HG02938 (cell line): ENCODE data around the gene IVL.

Experiments
- ATAC-seq: cut with Tn5 transposase; IDR thresholded peaks from one replicate; pipeline ENCODE4 v1.9.1; 2021; ENCODE audit warnings: mild to moderate bottlenecking, moderate library complexity; ENCODE audit not compliant: unreplicated experiment

Gene IVL

DNA sequence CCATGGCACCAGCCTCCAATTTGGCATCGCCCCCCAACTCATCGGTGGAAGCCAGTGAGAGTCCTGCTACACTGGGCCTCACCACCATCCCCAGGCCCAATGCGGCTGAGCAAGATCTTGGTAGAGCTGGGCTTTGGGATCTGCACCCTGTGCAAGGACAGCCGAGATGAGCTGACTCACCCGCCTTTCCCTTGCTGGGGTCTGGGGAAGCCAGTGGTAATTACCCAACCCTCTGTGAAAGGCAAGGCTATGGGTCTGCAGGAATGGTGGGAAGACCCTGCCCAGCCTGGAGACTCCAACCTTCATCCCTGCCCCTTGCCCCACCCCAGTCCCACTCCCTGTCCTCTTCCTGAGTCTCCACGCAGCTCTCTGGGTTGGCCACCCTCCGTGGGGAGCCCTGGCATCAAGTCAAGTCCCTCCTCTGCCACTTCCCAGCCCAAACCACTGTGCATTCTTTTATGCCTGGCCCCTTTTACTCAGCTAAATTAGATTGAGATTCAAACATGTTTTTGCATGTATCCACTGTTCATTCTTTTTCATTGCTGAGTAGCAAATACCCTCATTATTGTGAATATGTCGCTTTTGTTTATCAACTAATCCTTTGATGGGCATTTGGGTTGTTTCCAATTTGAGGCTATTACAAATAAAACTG, 21.5 kb upstream of the IVL start:
- no peak for ATAC-seq

DNA sequence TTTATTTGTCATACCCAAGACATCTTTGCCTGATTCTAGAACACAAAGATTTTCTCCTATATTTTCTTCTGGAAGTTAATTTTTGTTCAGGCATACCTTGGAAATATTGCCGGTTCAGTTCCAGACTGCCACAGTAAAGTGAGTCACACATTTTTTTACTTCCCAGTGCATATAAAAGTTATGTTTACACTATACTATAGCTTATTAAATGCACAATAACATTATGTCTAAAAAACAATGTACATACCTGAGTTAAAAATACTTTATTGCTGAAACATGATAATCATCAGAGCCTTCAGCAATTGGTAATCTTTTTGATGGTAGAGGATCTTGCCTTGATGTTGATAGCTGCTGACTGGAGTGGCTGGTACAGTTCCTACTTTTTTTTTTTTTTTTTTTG, 20.2 kb upstream of the IVL start:
- ATAC-seq = no peak

- ATAC-seq = no peak
Measured at GRCh38 chr1:152899027-152899426, 9.3 kb upstream of the IVL start.

DNA sequence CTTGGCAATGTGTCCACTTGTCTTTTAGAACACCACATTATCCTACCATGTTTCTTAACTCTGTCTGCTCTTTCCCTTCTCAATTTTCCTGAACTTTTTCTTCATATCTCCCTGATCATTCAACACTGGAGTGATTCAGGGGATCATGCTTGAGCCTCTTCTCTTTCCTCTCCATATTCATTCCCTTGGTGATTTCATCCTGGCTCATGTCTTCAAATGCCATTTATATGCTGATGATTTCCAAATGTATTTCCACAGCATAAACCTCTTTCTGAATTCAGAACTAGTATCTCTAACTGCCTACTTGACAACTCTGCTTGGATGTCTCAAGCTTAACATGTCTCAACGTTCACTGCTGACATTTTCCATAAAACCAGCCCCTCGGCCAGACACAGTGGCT, 8.5 kb upstream of the IVL start:
- no peak for ATAC-seq

DNA sequence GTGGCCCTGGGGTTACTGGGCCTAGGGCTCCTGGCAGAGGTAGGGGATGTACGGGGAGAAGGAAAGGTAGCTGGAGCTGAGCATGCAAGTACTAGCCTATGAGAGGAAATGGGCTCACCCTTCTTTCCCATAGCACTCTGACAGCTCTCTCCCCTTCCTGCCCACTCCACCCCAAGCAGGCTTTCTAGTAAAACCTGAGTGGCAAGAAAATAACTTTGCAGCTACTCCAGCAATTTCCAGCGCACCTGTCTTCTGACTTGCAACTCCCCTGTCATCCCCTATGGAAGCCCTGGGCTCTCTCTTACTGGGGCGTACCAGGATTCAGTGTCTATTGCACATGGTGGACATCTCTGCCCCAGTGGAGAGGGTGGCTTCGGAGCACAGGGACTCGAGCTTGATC, 6.7 kb upstream of the IVL start:
- no peak for ATAC-seq

- ATAC-seq = no peak
Measured at GRCh38 chr1:152902636-152903035, 5.7 kb upstream of the IVL start.

DNA sequence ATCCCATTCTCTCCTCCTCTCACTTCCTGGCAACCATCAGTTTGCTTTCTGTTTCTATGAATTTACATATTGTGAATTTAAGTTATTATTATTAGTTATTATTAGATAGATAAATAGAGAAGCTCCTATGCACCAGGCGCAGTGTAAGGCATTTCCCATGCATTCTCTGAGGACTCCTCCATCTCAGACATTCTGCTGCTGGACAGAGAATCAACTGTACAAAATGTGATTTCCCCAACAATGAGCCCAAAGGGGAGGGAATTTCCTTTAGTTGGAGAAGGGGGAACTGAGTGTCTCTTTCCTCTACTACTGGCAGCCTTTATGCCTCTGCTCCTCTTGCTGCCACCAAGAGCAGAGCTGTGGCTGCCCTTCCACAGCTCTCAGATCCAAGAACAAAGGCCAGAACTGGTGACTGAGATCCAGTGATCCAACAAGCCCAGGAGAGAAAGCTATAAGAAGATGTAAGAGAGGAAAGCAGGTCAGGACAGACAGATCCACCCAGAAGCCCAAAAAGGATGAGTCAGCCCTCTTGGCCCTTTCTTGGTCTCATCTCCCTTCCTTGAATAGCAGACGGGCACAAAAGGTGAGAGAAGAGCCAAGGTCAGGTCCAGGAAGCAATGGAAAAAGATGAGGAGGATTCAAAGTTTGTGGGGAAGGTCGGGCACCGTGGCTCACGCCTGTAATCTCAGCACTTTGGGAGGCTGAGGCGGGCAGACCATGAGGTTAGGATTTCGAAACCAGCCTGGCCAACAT, 3.5 kb upstream of the IVL start:
- ATAC-seq = no peak

DNA sequence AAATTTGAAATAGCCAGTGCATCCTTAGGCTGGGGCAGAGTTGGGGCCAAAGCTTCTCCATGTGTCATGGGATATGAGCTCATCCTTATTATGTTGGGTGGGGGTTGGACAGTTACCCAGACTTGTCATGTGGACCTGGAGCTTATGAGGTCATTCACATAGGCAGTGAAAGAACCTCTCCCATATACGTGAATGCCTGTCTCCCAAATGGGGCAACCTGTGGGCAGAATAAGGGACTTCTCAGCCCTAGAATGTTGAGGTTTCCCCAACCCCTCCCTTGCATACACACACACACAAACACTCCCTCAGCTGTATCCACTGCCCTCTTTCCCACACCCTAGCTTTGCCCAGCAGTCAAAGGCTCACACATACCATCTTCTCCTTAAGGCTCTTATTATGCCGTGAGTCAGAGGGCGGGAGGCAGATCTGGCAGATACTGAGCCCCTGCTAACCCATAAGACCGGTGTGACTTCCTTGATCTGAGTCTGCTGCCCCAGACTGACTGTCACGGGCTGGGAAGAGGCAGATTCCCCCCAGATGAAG, 2.3 kb upstream of the IVL start:
- ATAC-seq = no peak

DNA sequence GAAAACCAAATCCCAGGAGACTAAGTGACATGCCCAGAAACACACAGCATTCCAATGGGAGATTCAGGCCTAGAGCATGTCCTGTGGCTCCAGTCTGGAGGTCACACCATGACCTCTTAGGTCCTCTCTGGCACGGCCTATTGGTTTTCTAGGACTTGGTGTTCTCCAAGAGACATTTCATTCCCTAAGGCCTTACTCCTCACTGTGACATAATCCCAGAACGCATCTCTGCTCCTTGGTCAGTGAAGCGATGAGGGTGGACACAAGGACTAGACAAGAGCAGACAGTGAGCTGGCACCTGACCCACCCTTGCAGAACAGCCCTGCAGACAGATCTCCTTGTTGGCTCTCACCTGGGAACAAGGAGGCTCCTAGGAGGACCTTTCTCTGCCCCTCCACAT, 860 bp downstream of the IVL start:
- ATAC-seq = no peak

DNA sequence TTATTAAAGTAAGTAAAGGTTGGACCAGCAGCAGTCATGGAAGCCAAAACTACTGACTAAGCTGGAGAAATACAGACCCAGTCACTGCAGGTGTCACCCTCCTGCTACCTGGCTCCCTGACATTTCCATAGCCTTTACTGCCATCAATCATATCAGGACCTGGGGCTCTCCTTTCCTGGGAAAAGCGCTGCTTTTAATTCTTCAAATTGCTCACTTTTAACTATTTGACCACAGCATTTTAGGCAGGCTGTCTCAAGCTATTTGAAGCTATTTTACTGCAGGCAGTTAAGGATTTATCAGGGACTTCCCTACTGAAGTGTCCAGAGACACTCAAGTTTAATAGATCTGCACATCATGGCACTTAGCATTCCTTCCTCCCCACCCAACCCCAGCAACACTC, 4.1 kb downstream of the IVL start:
- ATAC-seq = no peak

DNA sequence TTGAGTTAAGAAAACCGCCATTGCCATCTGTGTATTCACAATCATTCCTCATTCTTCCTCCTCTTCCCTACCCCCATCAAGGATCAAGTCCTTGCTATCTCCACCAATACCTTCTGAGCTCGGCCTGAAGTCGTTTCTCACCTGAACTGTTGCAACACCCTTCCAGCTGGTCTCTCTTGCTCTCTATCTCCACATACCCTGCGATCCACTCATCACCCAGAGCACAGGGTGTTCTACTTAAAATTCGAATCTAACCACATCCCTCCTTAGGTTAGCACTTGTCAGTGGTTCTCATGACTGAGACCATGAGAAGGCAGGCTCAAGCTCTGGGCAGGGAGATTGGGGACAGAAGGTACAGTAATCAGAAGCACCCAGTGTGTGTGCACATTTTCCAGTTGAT, 4.6 kb downstream of the IVL start:
- ATAC-seq = no peak

DNA sequence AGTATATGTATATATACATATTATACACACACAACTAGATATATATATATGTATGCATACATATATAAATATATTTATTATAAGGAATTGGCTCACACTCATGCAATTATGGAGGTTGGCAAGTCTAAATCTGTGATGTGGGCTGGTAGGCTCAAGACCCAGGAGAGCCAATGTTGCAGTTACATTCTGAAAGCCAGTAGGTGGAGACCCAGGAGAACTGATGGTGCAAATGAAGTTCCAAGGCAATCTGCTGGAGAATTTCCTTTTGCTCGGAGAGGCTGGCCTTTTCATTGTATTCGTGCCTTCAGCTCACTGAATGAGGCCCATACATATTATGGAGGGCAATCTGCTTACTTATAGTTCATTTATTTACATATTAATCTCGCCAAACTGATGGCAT, 9.4 kb downstream of the IVL start:
- no peak for ATAC-seq

DNA sequence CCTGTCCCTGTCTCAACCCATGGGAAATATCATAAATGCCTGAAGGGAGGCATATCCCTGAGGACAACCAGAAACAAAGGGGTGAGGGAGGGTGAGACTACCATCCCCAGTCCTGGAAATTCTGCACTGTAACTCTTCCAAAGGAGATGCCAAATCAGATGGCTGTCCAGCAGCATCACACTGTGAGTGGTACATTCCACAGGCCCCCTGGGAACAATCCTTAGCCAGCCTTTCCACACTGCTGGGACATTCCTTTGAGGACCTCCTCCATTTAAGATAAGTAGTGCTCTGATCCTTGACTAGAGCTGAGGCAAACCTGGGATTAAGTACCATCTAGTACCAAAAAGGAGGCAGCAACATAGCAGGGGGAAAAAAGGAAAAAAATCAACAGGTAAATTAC, 10.7 kb downstream of the IVL start:
- ATAC-seq = no peak

- ATAC-seq = no peak
Measured at GRCh38 chr1:152924191-152924590, 15.8 kb downstream of the IVL start.

DNA sequence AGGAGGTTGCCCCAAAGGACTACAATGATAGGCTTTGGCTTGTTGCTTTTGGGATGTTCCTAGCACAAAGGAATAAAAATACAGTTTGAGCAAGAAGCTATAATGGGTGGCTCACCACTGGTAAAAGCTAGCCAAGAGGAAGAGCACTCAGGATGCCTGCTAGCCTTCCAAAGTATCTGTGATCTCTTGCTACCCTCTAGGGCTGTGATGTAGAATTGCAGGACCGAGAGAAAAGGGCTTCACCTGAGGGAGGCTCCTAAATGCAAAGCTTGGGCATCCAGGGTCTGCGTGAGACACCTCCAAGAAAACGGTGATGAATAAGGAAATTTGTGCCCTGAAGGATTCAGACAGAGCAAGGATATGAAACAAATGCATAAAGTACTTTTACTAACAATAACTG, 17.7 kb downstream of the IVL start:
- no peak for ATAC-seq

DNA sequence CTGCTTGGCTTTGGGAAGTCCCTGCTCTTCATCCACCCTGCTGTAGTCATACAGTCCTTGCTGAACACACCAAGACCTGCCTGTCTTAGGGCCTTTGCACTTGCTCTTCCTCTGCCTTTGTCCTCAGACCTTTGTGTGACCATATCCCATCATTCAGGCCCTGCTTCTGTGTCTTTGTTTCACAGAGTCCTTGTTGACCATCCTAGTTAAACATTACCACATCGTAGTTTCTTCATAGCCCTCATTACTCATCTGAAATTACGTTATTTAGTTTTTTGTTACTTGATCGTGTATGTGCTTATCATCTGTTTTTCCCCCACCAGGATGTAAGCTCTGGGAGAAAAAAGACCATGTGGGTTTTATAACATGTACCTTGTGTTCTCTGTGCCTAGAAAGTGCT, 20.3 kb downstream of the IVL start:
- no peak for ATAC-seq

GRCh38 chr1:152932170-152932811, 23.9 kb downstream of the IVL start:
- ATAC-seq = no peak

DNA sequence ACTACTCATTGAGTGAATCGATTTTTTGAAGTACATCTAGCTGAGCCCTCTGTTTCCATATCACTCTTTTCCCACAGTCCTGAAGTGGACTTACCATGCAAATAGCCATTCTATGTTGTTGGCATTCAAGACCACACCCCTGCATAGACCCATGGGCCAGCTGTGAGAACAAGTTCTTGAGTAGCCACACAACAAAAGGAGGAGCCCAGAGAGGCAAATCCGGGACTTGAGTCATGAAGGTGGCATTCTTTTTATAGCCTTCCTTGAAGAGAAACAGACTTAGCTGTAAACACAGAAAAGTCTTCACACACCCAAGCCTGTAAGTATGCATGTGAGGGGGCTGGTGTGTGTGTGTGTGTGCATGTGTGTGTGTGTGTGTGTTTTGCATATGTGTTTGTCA, 24.9 kb downstream of the IVL start:
- ATAC-seq = no peak

DNA sequence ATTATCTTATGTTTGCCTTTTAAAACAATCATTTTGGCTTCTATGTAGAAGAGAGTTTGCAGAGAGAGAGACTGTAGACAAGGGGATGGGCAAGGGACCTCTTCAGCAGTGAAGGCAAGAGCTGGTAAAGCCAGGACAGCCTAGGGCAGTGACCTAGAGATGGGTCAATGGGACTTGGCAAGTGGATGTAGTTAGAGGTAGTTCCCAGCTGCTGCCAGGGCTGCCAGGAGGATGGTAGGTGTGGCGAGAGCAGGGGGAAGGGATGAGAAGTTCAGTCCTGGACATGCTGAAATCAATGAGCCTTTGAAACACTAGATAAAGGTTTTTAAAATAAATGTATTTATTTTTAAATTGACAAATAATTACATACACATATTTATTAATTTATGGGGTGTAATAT, 32.3 kb downstream of the IVL start:
- ATAC-seq = no peak

- ATAC-seq = no peak
Measured at GRCh38 chr1:152941037-152941711, 32.8 kb downstream of the IVL start.

- no peak for ATAC-seq
Measured at GRCh38 chr1:152942161-152942560, 33.8 kb downstream of the IVL start.

DNA sequence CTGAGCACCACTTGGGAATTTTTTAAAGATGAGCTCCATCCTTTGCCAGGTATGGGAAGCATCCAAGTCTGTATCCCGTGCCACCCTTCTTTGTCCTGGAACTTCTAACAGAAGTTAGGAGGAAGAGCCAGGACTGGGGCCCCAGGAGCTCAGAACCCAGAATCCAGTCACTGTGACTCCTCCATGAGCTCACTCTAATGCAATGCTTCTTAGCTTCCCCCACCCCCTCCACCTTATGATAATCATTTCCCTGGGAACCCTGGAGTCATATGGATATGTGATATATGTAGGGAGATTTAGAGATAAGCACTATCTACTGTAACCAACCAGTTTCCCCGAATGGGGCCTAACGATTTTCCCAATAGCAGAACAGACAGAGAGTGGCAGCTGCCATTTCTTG, 37.9 kb downstream of the IVL start:
- ATAC-seq = no peak
